ENCODE results near the gene TRPM5.

Gene TRPM5

GRCh38 chr11:2451916-2452315 is 7.6 kb upstream of the TRPM5 start:
- DNase-seq, result no peak

DNA sequence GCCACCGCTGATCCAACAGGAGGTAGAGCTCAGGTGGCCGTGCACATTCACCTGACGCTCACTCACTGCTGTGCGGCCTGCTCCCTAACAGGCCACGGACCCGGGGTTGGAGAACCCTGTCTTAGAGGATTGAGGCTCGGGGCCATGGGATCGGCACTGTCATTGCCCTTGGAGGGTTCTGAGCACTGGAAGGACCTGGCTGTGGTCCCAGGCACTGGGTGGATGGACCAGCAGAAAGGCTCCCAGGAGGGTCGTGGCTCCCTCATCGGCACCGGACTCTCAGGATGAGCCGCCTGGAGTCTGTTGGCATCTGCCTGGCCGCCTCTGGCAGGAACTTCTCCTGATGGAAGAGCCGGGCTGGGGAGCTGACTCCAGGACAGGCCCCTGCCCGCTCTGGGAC is 7.0 kb upstream of the TRPM5 start:
- no peak for DNase-seq

DNA sequence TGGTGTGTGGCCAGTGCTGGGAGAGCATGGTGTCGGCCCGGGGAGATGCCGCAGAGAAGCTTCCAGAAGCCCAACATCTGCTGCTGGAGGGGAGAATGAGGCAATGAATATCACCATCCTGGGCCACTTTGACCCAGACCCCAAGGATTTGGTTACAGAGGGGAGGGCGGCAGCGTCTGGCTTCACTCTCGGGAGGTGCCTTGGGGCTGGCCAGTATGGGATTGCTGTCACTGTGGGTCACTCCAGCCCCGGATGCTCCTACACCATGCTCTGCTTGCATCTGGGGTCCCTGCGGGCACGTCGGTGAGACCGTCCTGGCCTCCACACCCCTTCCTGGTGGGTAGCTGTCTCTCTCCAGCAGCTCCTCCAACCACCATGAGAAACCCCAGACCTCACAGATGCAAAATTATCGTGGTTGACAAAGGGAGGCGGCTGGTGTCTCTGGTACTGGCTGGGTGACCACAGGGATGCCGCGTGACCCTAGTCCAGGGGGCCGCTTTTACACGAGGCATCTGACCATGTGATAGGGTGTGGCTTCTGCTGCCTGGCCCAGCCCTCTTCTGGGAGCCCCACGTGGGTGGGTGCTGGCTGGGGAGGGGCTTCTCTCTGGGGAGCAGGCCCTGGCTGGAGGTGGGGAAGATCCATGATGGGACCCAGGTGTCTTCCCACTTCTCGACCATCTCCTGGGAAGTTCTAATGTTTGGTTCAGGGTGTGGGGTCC is 6.2 kb upstream of the TRPM5 start:
- no peak for DNase-seq

DNA sequence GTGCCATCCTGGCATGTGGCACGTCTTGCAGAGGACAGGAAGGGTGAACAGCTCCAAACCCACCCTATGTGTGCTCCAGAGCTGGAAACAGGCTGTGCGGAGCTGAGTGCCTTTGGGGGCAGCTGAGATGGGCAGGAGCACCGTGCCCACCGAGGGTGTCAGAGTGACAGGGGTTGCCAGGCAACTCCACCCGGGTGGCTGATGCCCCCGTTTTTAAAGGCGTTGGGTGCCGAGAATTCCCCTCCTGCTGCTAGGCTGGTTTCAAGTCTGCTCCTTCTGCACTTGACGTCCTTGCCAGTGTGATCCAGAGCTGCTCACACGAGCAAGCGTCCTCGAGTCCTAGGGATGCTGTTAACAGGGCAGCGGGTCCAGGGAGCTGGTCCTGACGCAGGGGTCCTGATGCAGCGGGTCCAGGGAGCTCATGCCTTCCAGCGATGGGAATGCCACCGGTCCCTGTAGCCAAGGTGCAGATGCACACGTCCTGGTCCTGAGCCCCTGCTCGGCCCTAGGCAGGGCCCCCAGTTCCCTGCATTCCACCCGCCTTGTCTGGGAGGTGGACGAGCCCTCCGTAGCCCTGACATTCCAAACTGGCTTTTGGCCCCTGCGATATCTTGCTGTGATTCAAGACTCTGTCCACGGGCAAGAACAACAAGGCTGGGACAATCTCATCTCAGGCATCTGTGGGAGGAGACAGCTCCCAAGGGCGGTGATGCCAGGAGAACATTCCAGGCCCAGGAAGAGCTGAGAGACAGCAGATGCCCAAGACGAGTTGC is 5.4 kb upstream of the TRPM5 start:
- no peak for DNase-seq

DNA sequence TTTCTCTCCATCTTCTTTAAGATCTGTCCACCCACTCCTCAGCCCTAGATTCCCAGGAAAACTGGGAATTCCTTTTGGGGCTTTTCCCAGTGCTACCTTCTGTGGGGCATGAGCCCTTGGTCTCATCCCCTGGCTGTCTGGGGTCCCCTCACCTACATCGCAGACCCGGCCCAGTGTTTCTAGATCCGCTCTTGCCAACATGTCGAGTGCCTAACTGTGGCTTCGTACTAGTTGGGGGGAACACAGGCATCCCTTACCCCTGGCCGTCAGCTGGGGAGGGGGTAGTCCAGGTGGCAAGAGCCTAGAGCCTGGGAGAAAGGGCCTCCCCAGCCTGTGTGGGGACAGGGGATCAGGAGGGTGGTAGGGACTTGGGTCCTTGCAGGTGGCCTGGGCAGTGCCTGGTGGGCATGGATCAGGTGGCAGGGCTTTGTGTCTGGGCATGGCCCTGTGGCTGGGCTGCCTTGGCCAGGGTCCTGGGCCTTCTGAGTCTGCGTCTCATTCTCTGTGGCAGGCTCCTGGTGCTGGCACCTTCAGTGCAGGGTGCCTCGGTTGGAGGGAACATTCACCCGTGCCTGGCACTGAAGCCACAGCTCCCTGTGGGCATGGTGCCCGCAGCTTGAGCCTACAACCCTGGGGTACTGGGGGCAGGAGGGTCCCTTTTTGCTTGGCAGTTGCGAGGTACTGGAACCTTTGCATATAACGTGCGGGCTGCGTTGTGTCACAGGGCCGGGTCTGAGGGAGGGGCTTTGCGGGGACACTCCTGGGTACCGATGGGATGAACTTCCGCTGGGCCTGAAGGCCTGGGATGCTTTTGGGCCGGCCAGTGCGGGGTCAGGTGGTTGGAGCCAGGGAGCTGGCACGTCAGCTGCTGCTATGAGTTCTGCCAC is 4.6 kb upstream of the TRPM5 start:
- DNase-seq, result no peak

DNA sequence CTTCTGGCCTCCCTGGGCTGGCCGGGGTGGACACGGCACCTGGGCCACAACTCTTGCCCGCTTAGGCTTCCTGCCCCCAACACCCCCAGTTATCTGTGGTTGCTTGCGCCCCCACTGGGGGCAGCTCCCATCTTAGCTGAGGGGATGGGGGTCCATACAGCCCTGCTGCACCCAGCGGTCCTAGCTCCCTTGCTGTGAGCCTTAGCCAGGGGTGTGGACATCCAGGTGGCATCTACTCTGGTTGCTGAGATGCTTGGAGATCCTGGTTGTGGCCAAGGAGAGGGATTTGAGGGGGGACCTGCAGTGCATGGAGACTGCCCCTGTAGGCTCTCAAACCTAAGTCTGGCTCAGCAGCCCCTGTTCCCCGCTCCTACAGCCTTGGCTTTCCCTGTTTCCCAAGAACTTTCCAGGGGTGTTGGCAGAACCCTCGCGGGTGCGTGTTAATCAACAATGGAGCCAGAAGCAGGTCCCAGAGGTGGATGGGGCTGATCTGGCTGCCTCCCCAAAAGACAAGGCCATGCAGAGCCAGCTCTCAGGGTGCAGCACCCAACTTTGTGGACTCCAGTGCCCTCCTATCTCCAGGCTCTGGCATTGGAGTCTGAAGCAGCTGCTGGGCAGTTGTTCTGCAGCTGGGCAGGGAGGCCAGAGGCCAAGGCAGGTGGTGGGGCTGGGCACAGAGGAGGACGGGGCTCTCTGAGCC is 3.8 kb upstream of the TRPM5 start:
- DNase-seq, result no peak

DNA sequence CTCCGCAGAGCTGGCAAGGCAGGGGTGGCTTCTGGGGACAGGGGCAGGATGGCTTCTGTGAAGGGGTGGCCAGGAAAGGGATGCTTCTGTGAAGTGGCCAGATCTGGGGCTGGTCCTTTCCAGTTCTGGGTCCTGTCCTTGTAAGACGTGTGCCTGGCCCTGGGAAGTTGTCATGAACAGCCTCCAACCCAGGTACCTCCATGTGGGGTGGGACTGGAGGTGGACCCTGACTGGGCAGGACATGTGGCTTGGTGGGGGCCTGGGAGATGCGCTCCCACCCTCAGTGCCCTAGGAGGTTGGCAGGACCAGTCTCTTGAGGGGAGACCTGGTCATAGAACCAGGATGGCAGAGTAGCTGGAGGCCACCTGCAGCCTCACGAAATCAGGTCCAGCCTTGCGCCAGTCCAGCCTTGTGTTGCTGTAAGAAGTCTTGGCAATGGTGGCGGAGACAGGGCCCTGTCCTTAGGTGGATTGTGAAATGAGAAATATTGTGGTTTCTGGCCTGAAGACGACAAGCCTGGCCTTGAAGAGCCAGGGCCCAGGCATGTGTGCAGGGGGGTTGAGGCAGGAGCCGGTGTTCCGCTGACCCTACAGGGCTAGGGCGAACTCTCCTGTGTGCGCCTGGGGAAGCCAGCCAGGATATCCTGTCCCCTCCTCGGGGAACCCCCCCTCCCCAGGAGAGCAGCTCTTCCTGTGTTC is 3.1 kb upstream of the TRPM5 start:
- DNase-seq, result no peak

GRCh38 chr11:2446590-2447252 is 2.4 kb upstream of the TRPM5 start:
- no peak for DNase-seq

DNA sequence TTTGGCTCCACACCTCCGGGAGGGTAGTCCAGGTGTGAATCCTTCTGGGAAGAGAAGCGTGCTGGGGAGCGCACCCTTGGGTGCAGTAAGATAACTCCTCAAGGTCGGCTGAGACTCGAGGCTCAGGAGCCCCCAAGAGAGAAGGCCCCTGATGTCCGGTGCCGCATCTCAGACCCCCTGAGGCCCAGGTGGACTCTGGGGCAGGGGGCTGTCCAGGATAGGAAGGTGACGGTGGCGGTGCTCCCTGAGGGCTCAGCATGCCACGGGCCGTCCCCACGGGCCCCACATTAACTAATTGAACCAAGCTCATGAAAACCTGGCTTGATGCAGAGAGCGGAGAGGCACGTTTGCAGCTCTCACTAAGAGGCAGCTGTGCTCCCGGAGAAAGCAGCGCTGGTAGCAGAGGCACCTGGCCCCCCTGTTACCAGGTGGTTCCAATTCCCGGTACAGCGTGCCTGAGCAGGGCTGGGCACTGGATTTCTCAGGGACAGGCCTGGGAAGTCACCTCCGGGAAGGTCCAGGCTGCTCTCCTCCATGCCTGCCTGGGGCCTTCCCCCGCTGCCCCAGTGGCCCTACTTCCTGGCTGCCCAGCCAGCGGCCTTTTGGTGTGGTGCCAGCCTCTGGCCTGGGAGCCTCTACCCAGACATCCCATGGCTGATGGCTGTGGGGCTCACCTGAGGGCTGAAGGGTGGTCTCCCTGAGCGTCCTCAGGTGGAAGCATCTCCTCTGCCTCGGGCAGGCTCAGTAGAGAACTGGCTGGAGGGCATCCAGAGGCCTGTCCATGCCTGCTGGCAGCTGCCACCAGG is 1.6 kb upstream of the TRPM5 start:
- DNase-seq, result no peak

- DNase-seq, result no peak
Observed at GRCh38 chr11:2444821-2445745, 769 bp upstream of the TRPM5 start, which contains the start of gene KCNQ1. TSS of gene KCNQ1 (plus strand) at chr11:2445008. CDS start at chr11:2445099, 91 bp downstream.

DNA sequence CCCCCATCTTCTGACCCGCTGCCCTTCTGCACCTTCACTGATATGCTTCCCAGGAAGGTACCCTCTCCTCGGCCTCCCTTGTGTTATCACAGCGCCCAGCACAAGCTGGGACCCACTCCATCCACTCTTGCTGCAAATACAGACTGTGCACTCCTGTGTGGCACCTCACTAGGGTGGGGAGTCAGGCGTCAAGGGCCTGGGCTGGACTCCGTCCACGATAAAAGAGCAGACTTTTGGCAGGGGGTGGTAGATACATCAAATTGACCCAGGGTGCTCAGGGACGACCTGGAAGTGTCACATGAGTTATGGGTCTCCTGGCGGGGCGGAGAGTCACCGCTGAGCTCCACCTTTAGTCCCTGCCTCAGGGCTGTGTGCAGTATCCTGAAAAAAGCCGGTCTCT is 908 bp downstream of the TRPM5 start:
- no peak for DNase-seq

DNA sequence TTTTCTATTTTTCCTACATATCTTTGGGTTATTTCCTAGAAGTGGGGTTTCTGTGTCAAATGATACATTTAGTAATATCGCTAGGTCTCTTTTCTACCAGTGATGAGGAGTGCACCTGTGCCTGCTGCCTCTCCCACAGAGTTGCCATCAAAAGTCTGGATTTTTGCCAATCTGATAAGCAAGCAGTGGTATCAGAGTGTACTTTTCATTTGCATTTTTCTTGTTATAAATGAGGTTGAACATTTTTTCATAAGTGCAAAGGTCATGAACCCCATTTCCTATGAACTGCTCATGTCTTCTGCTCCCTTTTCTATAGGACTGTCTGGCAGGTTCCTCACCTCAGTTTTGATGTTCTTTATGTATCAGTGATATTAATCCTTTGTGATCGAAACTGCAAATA is 1.7 kb downstream of the TRPM5 start:
- no peak for DNase-seq

- DNase-seq, result no peak
Observed at GRCh38 chr11:2441171-2441570, 3.1 kb downstream of the TRPM5 start.

DNA sequence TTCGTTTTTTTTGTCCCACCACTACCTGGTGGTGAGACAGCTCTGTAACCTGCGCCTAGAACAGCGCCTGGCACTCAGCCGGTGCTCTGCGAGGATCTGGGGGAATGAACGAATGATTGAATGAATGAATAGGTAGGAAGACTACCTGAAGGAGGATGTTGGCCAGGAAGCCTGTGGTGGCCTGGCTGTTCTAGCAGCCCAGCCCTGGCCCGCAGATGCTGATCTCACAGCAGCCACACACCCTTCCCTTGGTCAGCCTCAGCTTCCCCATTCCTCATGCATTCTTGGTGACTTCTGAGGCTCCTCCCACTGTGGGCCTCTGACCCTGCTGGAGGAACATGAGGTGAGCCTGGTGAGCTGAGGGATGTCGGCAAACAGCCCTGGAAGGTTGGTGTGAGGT is 3.7 kb downstream of the TRPM5 start:
- DNase-seq, result no peak

DNA sequence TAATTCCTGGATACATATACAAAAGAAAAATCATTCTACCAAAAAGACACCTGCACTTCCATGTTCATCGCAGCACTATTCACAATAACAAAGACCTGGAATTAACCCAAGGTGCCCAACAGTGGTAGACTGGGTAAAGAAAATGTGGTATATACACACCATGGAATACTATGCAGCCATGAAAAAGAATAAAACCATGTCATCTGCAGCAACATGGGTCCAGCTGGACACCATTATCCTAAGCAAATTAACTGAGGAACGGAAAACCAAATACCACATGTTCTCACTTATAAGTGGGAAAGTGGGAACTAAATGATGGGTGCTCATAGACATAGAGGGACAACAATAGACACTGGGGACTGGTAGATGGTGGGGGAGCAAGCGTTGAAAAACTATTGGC is 4.5 kb downstream of the TRPM5 start:
- no peak for DNase-seq

GRCh38 chr11:2437516-2437915 is 6.8 kb downstream of the TRPM5 start:
- no peak for DNase-seq

- DNase-seq, result no peak
Observed at GRCh38 chr11:2436521-2437031, 7.7 kb downstream of the TRPM5 start.

GRCh38 chr11:2436013-2436520 is 8.2 kb downstream of the TRPM5 start:
- no peak for DNase-seq
